Large intestine (tissue), 3 donors: Measurements from ENCODE around the gene BRD4. TPM values are rescaled to one million over a fixed set of nuclear protein-coding genes. Genes with fewer than 3 reads are reported as not detected.

Source experiments
- DNase-seq, 2 donors: peaks; one replicate each; pipeline versions ENCODE4 v3.0.0 to v3.0.0-alpha.2; 2013
- H3K27ac ChIP-seq: one replicate; pipeline ENCODE4 v1.5.1; 2013; ENCODE audit warnings: low read length
- H3K27me3 ChIP-seq: 2 replicates; pipeline ENCODE4 v1.6.1; 2013; ENCODE audit warnings: low read length; ENCODE audit not compliant: control insufficient read depth, insufficient read depth
- H3K36me3 ChIP-seq: 2 replicates; pipeline ENCODE4 v1.6.1; 2013; ENCODE audit warnings: low read length; ENCODE audit not compliant: control insufficient read depth, insufficient read depth
- H3K4me1 ChIP-seq: one replicate; pipeline ENCODE4 v1.6.1; 2013; ENCODE audit warnings: low read length; ENCODE audit not compliant: control insufficient read depth, insufficient read depth
- H3K4me3 ChIP-seq: one replicate; pipeline ENCODE4 v1.5.1; 2013; ENCODE audit warnings: low read length
- H3K9me3 ChIP-seq: one replicate; pipeline ENCODE4 v1.6.1; 2013; ENCODE audit warnings: mild to moderate bottlenecking, low read depth, low read length, moderate library complexity; ENCODE audit not compliant: control insufficient read depth
- WGBS: methylation state at CpG from one replicate; pipeline ENCODE4 v1.1.5; 2013; ENCODE audit warnings: low lambda C conversion rate; ENCODE audit not compliant: insufficient coverage; 5-methylcytosine and 5-hydroxymethylcytosine counted together
- polyA plus RNA-seq: library from polyadenylated mRNA; unstranded; fragments of 120-200 nt; gene quantifications from one replicate; pipeline ENCODE4 v1.2.1, GENCODE V29; 2013

Gene BRD4
- polyA plus RNA-seq, 1 donor, result 39.1 TPM

- peaks cover 85% of the 10 kb centered on the region for H3K36me3 ChIP-seq
- no peak overlapping the region for H3K4me3 ChIP-seq
- no peaks in the 10 kb centered on the region for H3K9me3 ChIP-seq
- no peaks in the 10 kb centered on the region for H3K27me3 ChIP-seq
- WGBS, result no CpG with 5 or more reads among the region's 12 CpGs
- no peak overlapping the region for H3K27ac ChIP-seq
- DNase-seq, result no peak
- no peaks in the 10 kb centered on the region for H3K4me1 ChIP-seq
Observed at GRCh38 chr19:15268192-15268927, 64.0 kb downstream of the BRD4 start.

- Histone ChIP-seq H3K27ac (no peak overlapping the region), H3K9me3 (no peaks in the 10 kb centered on the region), H3K4me1 (no peaks in the 10 kb centered on the region), H3K27me3 (no peaks in the 10 kb centered on the region), H3K4me3 (no peak overlapping the region), H3K36me3 (peaks cover 84% of the 10 kb centered on the region)
- no peak for DNase-seq
- WGBS, result no CpG with 5 or more reads among the region's 1 CpG
Observed at GRCh38 chr19:15266683-15267082, 65.7 kb downstream of the BRD4 start.

- Histone ChIP-seq H3K36me3 (peaks cover 79% of the 10 kb centered on the region), H3K27me3 (no peaks in the 10 kb centered on the region), H3K4me3 (no peak overlapping the region), H3K27ac (no peak overlapping the region), H3K4me1 (no peaks in the 10 kb centered on the region), H3K9me3 (no peaks in the 10 kb centered on the region)
- no CpG with 5 or more reads among the region's 8 CpGs for WGBS
- DNase-seq, result peak; percentile 46 to 52
Observed at GRCh38 chr19:15265850-15266248, 66.5 kb downstream of the BRD4 start.

- Histone ChIP-seq H3K9me3 (no peaks in the 10 kb centered on the region), H3K27ac (no peak overlapping the region), H3K36me3 (peaks cover 79% of the 10 kb centered on the region), H3K4me1 (no peaks in the 10 kb centered on the region), H3K27me3 (no peaks in the 10 kb centered on the region), H3K4me3 (no peak overlapping the region)
- no peak for DNase-seq
- no CpG with 5 or more reads among the region's 26 CpGs for WGBS
Observed at GRCh38 chr19:15265214-15265849, 67.0 kb downstream of the BRD4 start.

- Histone ChIP-seq H3K27me3 (no peaks in the 10 kb centered on the region), H3K4me1 (no peaks in the 10 kb centered on the region), H3K27ac (no peak overlapping the region), H3K4me3 (no peak overlapping the region), H3K9me3 (no peaks in the 10 kb centered on the region), H3K36me3 (peaks cover 79% of the 10 kb centered on the region)
- no peak for DNase-seq
- no CpG with 5 or more reads among the region's 1 CpG for WGBS
Observed at GRCh38 chr19:15264933-15265206, 67.5 kb downstream of the BRD4 start.

GRCh38 chr19:15264061-15264932 lies 68.0 kb downstream of the BRD4 start:
- no peaks in the 10 kb centered on the region for H3K9me3 ChIP-seq
- DNase-seq, result peak; percentile 44 to 48
- H3K36me3 ChIP-seq, result peaks cover 83% of the 10 kb centered on the region
- no peaks in the 10 kb centered on the region for H3K27me3 ChIP-seq
- H3K4me1 ChIP-seq, result no peaks in the 10 kb centered on the region
- WGBS, result no CpG with 5 or more reads among the region's 28 CpGs
- H3K4me3 ChIP-seq, result no peak overlapping the region
- H3K27ac ChIP-seq, result no peak overlapping the region

- DNase-seq, result no peak
- H3K36me3 ChIP-seq, result peaks cover 89% of the 10 kb centered on the region
- no peaks in the 10 kb centered on the region for H3K4me1 ChIP-seq
- H3K9me3 ChIP-seq, result no peaks in the 10 kb centered on the region
- no peak overlapping the region for H3K27ac ChIP-seq
- WGBS, result no CpG with 5 or more reads among the region's 13 CpGs
- H3K4me3 ChIP-seq, result no peak overlapping the region
- H3K27me3 ChIP-seq, result no peaks in the 10 kb centered on the region
Observed at GRCh38 chr19:15263361-15263985, 68.9 kb downstream of the BRD4 start.

- no peak for DNase-seq
- H3K27me3 ChIP-seq, result no peaks in the 10 kb centered on the region
- no CpG with 5 or more reads among the region's 4 CpGs for WGBS
- H3K36me3 ChIP-seq, result peaks cover 91% of the 10 kb centered on the region
- no peaks in the 10 kb centered on the region for H3K4me1 ChIP-seq
- no peak overlapping the region for H3K27ac ChIP-seq
- no peak overlapping the region for H3K4me3 ChIP-seq
- no peaks in the 10 kb centered on the region for H3K9me3 ChIP-seq
Observed at GRCh38 chr19:15262011-15262410, 70.3 kb downstream of the BRD4 start.

- H3K27me3 ChIP-seq, result no peaks in the 10 kb centered on the region
- no CpG with 5 or more reads among the region's 8 CpGs for WGBS
- no peaks in the 10 kb centered on the region for H3K9me3 ChIP-seq
- H3K4me3 ChIP-seq, result no peak overlapping the region
- no peaks in the 10 kb centered on the region for H3K4me1 ChIP-seq
- no peak for DNase-seq
- peaks cover 92% of the 10 kb centered on the region for H3K36me3 ChIP-seq
- no peak overlapping the region for H3K27ac ChIP-seq
Observed at GRCh38 chr19:15260939-15261338, 71.4 kb downstream of the BRD4 start.

GRCh38 chr19:15259907-15260306 lies 72.4 kb downstream of the BRD4 start:
- Histone ChIP-seq H3K4me3 (no peak overlapping the region), H3K36me3 (peaks cover 94% of the 10 kb centered on the region), H3K27ac (no peak overlapping the region), H3K4me1 (no peaks in the 10 kb centered on the region), H3K9me3 (no peaks in the 10 kb centered on the region), H3K27me3 (no peaks in the 10 kb centered on the region)
- no CpG with 5 or more reads among the region's 5 CpGs for WGBS
- no peak for DNase-seq
